Gastroesophageal sphincter (tissue), 2 donors: ENCODE data around the gene ARL2BP.

Experiments
- POLR2A ChIP-seq, 2 donors: fragments of 450-650 bp; IDR thresholded peaks; one replicate each; pipeline ENCODE4 v1.6.1; 2017; ENCODE audit warnings: antibody characterized with exemption in 2 of 2, mild to moderate bottlenecking in 2 of 2, moderate library complexity in 1 of 2
- POLR2AphosphoS5 ChIP-seq: sonication (generic); formaldehyde crosslinking; IDR thresholded peaks from one replicate; pipeline ENCODE4 v1.6.1; 2017; ENCODE audit warnings: antibody characterized with exemption

- TF ChIP-seq POLR2A (IDR thresholded peaks at IDR 0.05) (no peak), POLR2AphosphoS5 (no peak)
Measured at GRCh38 chr16:57245472-57246113, 534 bp downstream of the ARL2BP start.
